ENCODE results near the gene MBNL1.
"Not testable (repeated sequence)": the region's sequence is repeated elsewhere in the genome, so short reads cannot be mapped to it uniquely, and the experiment has no call there.

MBNL1 gene

DNA sequence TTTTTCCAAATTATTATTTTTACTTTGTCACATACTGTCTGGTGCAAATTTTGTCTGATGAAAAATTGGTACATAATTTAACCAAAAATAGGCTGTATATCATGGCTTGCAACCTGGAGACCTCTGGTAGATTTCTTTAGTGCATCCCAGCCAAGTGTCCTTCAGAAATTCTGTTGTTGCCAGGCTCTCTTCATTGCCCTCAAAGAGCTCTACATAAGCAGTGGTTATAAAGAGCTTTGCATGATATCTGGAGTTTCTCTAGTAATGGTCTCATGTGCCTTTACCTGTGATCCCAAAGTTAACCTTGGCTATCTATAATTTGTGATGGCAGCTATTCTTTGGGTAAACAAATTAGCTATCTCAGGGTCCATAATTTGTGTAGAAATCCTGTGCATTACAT is 157.7 kb downstream of the MBNL1 start:
- TF ChIP-seq, protein P1, sequence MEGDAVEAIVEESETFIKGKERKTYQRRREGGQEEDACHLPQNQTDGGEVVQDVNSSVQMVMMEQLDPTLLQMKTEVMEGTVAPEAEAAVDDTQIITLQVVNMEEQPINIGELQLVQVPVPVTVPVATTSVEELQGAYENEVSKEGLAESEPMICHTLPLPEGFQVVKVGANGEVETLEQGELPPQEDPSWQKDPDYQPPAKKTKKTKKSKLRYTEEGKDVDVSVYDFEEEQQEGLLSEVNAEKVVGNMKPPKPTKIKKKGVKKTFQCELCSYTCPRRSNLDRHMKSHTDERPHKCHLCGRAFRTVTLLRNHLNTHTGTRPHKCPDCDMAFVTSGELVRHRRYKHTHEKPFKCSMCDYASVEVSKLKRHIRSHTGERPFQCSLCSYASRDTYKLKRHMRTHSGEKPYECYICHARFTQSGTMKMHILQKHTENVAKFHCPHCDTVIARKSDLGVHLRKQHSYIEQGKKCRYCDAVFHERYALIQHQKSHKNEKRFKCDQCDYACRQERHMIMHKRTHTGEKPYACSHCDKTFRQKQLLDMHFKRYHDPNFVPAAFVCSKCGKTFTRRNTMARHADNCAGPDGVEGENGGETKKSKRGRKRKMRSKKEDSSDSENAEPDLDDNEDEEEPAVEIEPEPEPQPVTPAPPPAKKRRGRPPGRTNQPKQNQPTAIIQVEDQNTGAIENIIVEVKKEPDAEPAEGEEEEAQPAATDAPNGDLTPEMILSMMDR (IDR thresholded peaks at IDR 0.05; ENCODE audit: extremely low read depth, missing control alignments), result no peak
- no peak for DNase-seq (ENCODE audit: low spot score)

- TF ChIP-seq, protein P1 (IDR thresholded peaks at IDR 0.05; ENCODE audit: extremely low read depth, missing control alignments), result no peak
- DNase-seq (ENCODE audit: low spot score), result no peak
Observed at GRCh38 chr3:152428577-152428976, 159.8 kb downstream of the MBNL1 start.

GRCh38 chr3:152430223-152431002 is 161.7 kb downstream of the MBNL1 start:
- no peak for DNase-seq (ENCODE audit: low spot score)
- TF ChIP-seq, protein P1 (IDR thresholded peaks at IDR 0.05; ENCODE audit: extremely low read depth, missing control alignments), result no peak

- TF ChIP-seq, protein P1 (IDR thresholded peaks at IDR 0.05; ENCODE audit: extremely low read depth, missing control alignments), result no peak
- no peak for DNase-seq (ENCODE audit: low spot score)
Observed at GRCh38 chr3:152434142-152434541, 165.4 kb downstream of the MBNL1 start.

DNA sequence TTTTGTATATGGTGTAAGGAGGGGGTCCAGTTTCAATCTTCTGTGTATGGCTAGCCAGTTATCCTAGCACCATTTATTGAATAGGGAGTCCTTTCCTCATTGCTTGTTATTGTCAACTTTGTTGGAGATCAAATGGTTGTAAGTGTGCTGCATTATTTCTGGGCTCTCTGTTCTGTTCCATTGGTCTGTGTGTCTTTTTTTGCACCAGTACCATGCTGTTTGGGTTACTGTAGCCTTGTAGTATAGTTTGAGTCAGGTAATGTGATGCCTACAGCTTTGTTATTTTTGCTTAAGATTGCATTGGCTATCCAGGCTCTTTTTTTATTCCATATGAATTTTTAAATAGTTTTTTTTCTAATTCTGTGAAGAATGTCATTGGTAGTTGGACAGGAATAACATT is 166.5 kb downstream of the MBNL1 start:
- DNase-seq (ENCODE audit: low spot score), result not testable (repeated sequence)

DNA sequence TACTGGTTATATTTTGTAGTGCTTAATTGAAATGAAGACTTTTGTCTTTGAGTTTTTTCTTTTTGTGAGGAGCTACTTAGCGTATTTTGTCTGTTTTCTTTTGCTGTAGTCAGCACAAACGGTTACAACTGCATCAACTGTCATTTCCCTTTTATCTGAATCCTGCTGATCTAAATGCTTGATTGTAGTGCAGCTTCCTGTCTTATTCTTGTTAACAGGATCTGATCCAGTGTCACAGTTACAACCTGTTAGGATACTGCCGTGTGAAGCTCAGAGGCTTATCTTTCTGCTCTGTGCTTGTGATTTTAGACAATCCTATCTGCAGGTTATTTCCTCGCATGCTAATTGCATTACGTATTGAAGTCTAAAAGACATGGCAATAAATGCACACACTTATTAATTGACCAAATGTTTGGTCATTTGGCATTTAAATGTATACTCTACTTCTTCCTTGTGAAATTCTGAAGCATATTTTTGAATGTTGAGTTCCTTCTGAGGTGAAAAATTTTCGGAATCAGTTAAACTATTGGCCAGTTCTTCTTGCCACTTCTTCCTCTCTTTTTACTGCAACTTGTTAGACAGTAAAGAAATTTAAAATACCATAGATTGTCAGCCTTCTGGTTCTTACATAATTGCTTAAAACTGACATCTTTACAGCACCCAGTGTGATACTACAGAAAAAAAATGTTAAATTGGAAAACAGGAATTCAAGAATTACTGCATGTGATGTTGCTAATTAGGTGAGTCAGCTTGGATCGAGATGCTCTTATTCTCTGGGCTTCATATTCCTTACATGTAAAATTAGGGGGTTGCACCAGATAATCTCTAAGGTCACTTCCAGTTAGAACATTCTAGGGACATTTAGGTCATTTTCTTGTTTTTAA is 168.2 kb downstream of the MBNL1 start:
- DNase-seq (ENCODE audit: low spot score), result no peak
- TF ChIP-seq, protein P1 (IDR thresholded peaks at IDR 0.05; ENCODE audit: extremely low read depth, missing control alignments), result no peak

- TF ChIP-seq, protein P1 (IDR thresholded peaks at IDR 0.05; ENCODE audit: extremely low read depth, missing control alignments), result no peak
- DNase-seq (ENCODE audit: low spot score), result no peak
Observed at GRCh38 chr3:152438181-152438580, 169.5 kb downstream of the MBNL1 start.
